ENCODE results near the gene CASP9. TPM values are rescaled to one million over a fixed set of nuclear protein-coding genes. Genes with fewer than 3 reads are reported as not detected.
"Not testable (repeated sequence)": the region's sequence is repeated elsewhere in the genome, so short reads cannot be mapped to it uniquely, and the experiment has no call there.

CASP9 gene
- total RNA-seq, 4 donors from 2014 or later = 7.4 to 34.0 (median 26.2) TPM

DNA sequence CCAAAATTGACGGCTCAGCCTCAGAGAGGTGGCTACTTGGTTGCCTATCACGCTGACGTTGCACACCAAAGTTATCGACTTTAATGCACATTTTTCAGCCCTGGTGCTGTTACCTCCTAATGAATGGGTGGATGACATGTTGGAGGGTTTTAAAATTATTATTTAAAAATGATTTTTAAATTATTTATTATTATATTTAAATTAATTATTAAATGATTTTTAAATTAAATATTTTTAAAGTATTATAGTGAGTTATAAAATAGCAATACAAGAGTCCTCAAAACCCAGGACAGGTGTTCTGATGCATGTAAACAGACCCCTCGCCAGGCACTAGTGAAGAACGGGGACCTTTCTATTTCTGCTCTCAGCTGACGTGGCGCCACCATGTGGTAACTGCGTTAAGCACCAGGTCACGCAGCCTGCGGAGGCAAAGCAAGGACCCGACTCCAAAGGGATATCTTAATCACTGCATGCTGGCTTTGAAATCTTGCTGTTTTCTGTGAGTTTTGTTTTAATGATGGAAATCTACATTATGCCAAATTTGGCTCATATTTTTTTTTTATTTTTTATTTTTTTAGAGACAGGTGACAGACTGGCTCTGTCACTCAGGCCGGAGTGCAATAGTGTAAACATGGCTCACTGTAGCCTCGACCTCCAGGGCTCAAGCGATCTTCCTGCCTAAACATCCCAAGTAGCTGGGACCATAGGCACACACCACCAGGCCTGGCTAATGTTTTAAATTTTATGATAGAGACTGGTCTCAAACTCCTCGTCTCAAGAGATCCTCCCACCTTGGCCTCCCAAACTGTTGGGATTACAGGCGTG is 22.6 kb downstream of the CASP9 start:
- no peak for TF ChIP-seq POLR2A (IDR thresholded peaks at IDR 0.05)
- TF ChIP-seq, protein P1, sequence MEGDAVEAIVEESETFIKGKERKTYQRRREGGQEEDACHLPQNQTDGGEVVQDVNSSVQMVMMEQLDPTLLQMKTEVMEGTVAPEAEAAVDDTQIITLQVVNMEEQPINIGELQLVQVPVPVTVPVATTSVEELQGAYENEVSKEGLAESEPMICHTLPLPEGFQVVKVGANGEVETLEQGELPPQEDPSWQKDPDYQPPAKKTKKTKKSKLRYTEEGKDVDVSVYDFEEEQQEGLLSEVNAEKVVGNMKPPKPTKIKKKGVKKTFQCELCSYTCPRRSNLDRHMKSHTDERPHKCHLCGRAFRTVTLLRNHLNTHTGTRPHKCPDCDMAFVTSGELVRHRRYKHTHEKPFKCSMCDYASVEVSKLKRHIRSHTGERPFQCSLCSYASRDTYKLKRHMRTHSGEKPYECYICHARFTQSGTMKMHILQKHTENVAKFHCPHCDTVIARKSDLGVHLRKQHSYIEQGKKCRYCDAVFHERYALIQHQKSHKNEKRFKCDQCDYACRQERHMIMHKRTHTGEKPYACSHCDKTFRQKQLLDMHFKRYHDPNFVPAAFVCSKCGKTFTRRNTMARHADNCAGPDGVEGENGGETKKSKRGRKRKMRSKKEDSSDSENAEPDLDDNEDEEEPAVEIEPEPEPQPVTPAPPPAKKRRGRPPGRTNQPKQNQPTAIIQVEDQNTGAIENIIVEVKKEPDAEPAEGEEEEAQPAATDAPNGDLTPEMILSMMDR (IDR thresholded peaks at IDR 0.05) = peak; percentile 20 to 72 (median 59)
- H3K27me3 ChIP-seq = no peaks in the 10 kb centered on the region
- peak; percentile 46 to 82 (median 73) for DNase-seq
- no peak overlapping the region for H3K4me3 ChIP-seq
- no peaks in the 10 kb centered on the region for H3K9me3 ChIP-seq
- H3K27ac ChIP-seq = no peak overlapping the region
- H3K4me1 ChIP-seq = no peaks in the 10 kb centered on the region
- H3K36me3 ChIP-seq = peaks cover 0 to 35% (median 0%) of the 10 kb centered on the region in 3 donors

DNA sequence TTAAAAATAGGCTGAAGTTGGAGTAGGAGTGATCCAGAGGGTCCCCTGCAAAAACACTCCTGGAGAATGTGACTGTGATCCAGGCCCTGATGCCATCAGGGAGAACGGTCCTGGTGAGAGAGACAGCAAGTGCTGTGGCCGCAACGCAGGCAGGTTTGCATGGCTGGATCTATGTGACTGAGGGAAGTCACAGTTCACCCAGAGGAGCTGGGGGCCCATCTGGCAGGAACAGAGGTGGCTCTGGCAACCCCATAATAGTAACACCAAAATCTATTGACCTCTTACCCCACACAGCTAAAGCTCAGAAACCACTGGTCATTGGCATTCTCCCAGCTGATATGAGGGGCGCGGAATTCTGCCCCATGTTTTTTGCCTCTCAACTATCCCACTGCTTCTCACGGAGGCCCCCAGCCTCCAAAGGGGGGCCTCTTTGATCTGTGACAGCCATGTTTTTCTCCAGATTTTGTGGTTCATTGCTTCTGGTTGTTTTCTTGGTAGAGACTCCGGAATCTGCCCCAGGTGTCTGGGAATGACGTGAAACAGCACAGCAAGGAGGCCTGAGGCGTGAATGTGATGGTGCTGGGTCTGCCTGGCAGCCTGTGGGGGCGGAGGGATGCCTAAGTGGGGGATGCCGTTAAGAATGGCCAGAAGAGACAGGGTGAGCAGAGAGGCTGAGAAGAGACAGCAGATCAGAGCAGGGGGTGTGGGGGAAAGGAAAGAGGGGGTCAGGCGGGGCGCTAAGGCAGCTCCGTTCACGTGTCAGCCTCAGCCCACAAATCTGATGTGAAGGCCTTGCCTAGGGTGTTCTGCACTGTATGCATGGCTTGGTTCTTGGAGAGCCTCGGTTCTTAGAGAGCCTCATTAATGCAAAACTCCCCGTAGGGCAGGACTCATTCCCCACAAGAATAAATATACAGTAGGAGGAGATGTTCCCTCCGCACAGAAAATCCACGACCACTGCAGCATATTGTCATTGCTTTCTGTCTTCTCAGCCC is 23.5 kb downstream of the CASP9 start:
- TF ChIP-seq POLR2A (IDR thresholded peaks at IDR 0.05) = no peak
- TF ChIP-seq, protein P1 (IDR thresholded peaks at IDR 0.05) = no peak
- Histone ChIP-seq H3K27me3 (no peaks in the 10 kb centered on the region), H3K9me3 (no peaks in the 10 kb centered on the region), H3K4me3 (no peak overlapping the region), H3K36me3 (peaks cover 0 to 32% (median 0%) of the 10 kb centered on the region in 3 donors), H3K27ac (no peak overlapping the region), H3K4me1 (no peaks in the 10 kb centered on the region)
- no peak for DNase-seq

DNA sequence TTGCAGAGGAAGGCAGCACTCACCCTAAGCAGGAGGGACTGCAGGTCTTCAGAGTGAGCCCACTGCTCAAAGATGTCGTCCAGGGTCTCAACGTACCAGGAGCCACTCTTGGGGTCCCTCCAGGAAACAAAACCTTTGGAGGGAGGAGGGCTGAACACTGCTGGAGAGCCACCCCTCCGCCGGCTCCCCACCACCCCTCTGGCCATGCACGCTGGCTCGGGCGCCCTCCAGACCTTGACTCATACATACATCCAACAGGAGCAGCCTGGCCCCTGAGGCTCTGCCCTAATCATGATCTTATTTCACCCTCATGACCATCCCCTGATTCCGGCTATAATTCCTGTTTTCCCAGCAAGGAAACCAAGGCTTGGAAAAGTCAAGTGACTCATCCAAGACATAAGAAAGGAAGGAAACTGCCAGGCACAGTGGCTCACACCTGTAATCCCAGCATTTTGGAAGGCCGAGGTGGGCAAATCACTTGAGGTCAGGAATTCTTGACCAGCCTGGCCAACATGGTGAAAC is 30.1 kb downstream of the CASP9 start:
- Histone ChIP-seq H3K9me3 (no peaks in the 10 kb centered on the region), H3K27ac (no peak overlapping the region), H3K27me3 (no peaks in the 10 kb centered on the region), H3K36me3 (peaks cover 0 to 46% (median 0%) of the 10 kb centered on the region in 3 donors), H3K4me3 (no peak overlapping the region), H3K4me1 (no peaks in the 10 kb centered on the region)
- DNase-seq = no peak
- TF ChIP-seq POLR2A (IDR thresholded peaks at IDR 0.05) = no peak
- TF ChIP-seq, protein P1 (IDR thresholded peaks at IDR 0.05) = no peak

DNA sequence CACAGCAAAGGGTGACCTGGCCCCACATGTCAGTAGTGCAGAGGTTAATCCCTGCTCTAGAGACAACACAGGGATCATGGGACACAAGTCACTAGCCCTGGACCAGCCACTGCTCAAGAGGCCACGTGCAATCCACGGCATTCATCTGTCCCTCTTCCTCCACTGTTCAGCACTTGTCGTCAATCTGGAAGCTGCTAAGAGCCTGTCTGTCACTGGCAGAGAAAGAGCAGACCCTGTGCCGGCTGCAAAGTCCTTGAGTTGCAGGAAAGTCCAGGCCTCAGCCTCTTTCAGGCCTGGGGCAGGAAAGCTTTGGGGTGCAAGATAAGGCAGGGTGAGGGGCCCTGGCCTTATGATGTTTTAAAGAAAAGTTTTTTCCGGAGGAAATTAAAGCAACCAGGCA is 31.4 kb downstream of the CASP9 start:
- no peak for DNase-seq
- no peaks in the 10 kb centered on the region for H3K4me1 ChIP-seq
- TF ChIP-seq POLR2A (IDR thresholded peaks at IDR 0.05) = no peak
- TF ChIP-seq, protein P1 (IDR thresholded peaks at IDR 0.05) = no peak
- no peaks in the 10 kb centered on the region for H3K9me3 ChIP-seq
- H3K4me3 ChIP-seq = no peak overlapping the region
- H3K27ac ChIP-seq = no peak overlapping the region
- H3K36me3 ChIP-seq = peaks cover 0 to 46% (median 0%) of the 10 kb centered on the region in 3 donors
- H3K27me3 ChIP-seq = no peaks in the 10 kb centered on the region

DNA sequence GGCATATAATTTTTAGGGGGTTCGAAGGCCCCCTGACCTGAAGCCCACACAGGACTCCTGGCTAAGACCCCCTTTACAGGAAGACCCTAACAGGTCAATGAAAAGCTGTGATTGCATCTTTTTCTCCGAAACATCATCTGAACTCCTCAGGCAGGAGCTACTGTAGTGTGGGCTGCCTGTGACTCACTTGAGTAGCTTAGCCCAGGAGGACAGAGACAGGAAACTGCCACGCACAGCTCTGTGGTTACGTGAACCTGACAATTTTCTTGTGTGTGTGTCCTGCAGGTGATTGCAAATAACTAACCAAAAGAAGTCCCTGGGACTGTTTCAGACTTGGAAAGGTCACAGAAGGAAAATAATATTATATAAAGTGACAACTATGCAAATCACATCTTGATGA is 33.0 kb downstream of the CASP9 start:
- not testable (repeated sequence) for H3K27me3 ChIP-seq, H3K27ac ChIP-seq, H3K4me3 ChIP-seq, DNase-seq, H3K4me1 ChIP-seq, H3K9me3 ChIP-seq
- H3K36me3 ChIP-seq = peaks cover 0 to 43% (median 0%) of the 10 kb centered on the region in 3 donors
